ENCODE measurements around the gene SLIT1. TPM values are rescaled to one million over a fixed set of nuclear protein-coding genes. Genes with fewer than 3 reads are reported as not detected.

The SLIT1 gene
- polyA plus RNA-seq, 1 donor (not counting 4 experiments of a cell fraction or from before 2014, with no cell fraction given), result 0.01 TPM

DNA sequence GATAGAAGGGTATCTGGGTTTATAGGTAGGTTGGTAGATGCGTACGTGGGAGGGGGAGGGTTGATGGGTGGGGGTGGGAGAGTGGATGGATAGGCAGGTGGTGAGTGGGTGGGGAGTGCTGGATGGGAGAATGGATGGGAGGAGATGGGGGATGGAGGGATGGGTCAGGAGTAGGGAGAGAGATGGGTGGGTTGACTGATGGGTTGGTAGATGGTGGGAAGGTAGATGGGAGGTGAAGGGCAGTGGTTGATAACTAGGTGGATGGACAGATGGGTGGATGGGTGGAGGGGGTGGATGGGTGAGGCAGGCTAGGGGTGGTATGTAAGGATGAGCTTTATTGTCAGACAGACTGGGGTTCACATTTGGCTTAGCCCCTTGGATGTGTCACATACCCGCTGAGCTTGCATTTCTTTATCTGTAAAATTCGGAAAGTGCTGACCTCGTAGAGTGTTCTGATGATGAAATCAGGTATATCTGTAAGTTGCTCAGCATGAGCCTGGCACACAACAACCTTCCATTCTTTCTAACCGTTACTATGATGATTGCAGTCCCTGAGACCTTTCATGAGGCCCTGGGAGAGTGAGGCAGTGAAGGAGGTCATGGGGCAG is 34.3 kb downstream of the SLIT1 start:
- no peaks in the 10 kb centered on the region for H3K9me3 ChIP-seq (ENCODE audit: control insufficient read depth, low read depth, low read length)
- DNase-seq (ENCODE audit: low read depth, low spot score) (no peak), FAIRE-seq (no peak)
- no peaks in the 10 kb centered on the region for H3K36me3 ChIP-seq (ENCODE audit: control insufficient read depth in 2 of 2, extremely low read depth in 1 of 2, insufficient read depth in 2 of 2, low read length in 2 of 2)
- H3K4me2 ChIP-seq (ENCODE audit: control insufficient read depth, extremely low read depth, insufficient read depth, low read depth, low read length), result no peak overlapping the region
- no peaks in the 10 kb centered on the region for H3K27me3 ChIP-seq (ENCODE audit: control insufficient read depth, extremely low read depth, insufficient read depth, low read length)
- no peaks in the 10 kb centered on the region for H4K20me1 ChIP-seq (ENCODE audit: control insufficient read depth, extremely low read depth, insufficient read depth, low read length)
- no peak overlapping the region for H3K4me3 ChIP-seq (ENCODE audit: control insufficient read depth in 2 of 3, extremely low read depth in 1 of 3, insufficient read depth in 2 of 3, low read depth in 1 of 3, low read length in 3 of 3)
- H3K9ac ChIP-seq (ENCODE audit: control insufficient read depth, extremely low read depth, insufficient read depth, low read length), result no peak overlapping the region
- H2AFZ ChIP-seq (ENCODE audit: control insufficient read depth, low read length), result no peak overlapping the region
- no peaks in the 10 kb centered on the region for H3K4me1 ChIP-seq (ENCODE audit: control insufficient read depth, extremely low read depth, insufficient read depth, low read length)
- dilution Hi-C loops (cut with MboI; ENCODE audit: extremely low pct_ligation_motif_present, low sequenced_read_pairs), result no loop called here
- H3K79me2 ChIP-seq (ENCODE audit: control insufficient read depth, insufficient read depth, low read length), result no peaks in the 10 kb centered on the region
- H3K27ac ChIP-seq (ENCODE audit: control insufficient read depth, insufficient read depth, low read length), result no peak overlapping the region
- TF ChIP-seq, protein P1, sequence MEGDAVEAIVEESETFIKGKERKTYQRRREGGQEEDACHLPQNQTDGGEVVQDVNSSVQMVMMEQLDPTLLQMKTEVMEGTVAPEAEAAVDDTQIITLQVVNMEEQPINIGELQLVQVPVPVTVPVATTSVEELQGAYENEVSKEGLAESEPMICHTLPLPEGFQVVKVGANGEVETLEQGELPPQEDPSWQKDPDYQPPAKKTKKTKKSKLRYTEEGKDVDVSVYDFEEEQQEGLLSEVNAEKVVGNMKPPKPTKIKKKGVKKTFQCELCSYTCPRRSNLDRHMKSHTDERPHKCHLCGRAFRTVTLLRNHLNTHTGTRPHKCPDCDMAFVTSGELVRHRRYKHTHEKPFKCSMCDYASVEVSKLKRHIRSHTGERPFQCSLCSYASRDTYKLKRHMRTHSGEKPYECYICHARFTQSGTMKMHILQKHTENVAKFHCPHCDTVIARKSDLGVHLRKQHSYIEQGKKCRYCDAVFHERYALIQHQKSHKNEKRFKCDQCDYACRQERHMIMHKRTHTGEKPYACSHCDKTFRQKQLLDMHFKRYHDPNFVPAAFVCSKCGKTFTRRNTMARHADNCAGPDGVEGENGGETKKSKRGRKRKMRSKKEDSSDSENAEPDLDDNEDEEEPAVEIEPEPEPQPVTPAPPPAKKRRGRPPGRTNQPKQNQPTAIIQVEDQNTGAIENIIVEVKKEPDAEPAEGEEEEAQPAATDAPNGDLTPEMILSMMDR (optimal IDR thresholded peaks at IDR 0.05 in 1 of 3, IDR thresholded peaks at IDR 0.05 in 1 of 3, conservative IDR thresholded peaks at IDR 0.05 in 1 of 3; ENCODE audit: extremely low read depth in 1 of 3, insufficient read depth in 2 of 3, low read length in 3 of 3), result no peak
- no peak for TF ChIP-seq EZH2 (IDR thresholded peaks at IDR 0.05; ENCODE audit: low read length)
- no peaks in the 10 kb centered on the region for H3K9me1 ChIP-seq (ENCODE audit: control insufficient read depth, extremely low read depth, insufficient read depth, low read length)

DNA sequence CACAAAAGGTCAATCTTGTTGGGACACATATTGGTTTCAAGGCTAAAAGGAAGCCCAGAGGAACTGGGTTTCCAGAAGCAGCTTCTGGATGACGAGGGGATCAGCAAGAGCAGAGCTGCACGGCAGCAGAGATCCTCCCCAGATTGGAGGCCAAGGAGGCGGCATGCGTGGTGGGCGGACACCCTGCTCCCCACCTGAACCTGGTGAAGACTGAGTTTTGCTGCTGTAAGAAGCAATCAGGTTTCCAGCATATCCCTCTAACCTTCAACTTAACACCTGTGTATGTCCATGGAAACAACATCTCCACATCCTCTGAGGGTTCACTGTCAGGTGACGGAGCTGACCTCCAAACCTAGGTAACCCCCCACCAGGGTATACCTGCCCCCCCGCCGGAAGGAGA is 35.1 kb downstream of the SLIT1 start:
- Histone ChIP-seq H3K27ac (ENCODE audit: control insufficient read depth, insufficient read depth, low read length) (no peak overlapping the region), H2AFZ (ENCODE audit: control insufficient read depth, low read length) (no peak overlapping the region), H3K79me2 (ENCODE audit: control insufficient read depth, insufficient read depth, low read length) (no peaks in the 10 kb centered on the region), H3K4me3 (ENCODE audit: control insufficient read depth in 2 of 3, extremely low read depth in 1 of 3, insufficient read depth in 2 of 3, low read depth in 1 of 3, low read length in 3 of 3) (no peak overlapping the region), H3K4me2 (ENCODE audit: control insufficient read depth, extremely low read depth, insufficient read depth, low read depth, low read length) (no peak overlapping the region), H3K9me3 (ENCODE audit: control insufficient read depth, low read depth, low read length) (no peaks in the 10 kb centered on the region), H3K36me3 (ENCODE audit: control insufficient read depth in 2 of 2, extremely low read depth in 1 of 2, insufficient read depth in 2 of 2, low read length in 2 of 2) (no peaks in the 10 kb centered on the region), H3K4me1 (ENCODE audit: control insufficient read depth, extremely low read depth, insufficient read depth, low read length) (no peaks in the 10 kb centered on the region), H3K27me3 (ENCODE audit: control insufficient read depth, extremely low read depth, insufficient read depth, low read length) (no peaks in the 10 kb centered on the region), H3K9ac (ENCODE audit: control insufficient read depth, extremely low read depth, insufficient read depth, low read length) (no peak overlapping the region), H3K9me1 (ENCODE audit: control insufficient read depth, extremely low read depth, insufficient read depth, low read length) (no peaks in the 10 kb centered on the region), H4K20me1 (ENCODE audit: control insufficient read depth, extremely low read depth, insufficient read depth, low read length) (no peaks in the 10 kb centered on the region)
- DNase-seq (ENCODE audit: low read depth, low spot score), result no peak
- dilution Hi-C loops (cut with MboI; ENCODE audit: extremely low pct_ligation_motif_present, low sequenced_read_pairs), result no loop called here
- TF ChIP-seq, protein P1 (optimal IDR thresholded peaks at IDR 0.05 in 1 of 3, IDR thresholded peaks at IDR 0.05 in 1 of 3, conservative IDR thresholded peaks at IDR 0.05 in 1 of 3; ENCODE audit: extremely low read depth in 1 of 3, insufficient read depth in 2 of 3, low read length in 3 of 3), result no peak
- no peak for TF ChIP-seq EZH2 (IDR thresholded peaks at IDR 0.05; ENCODE audit: low read length)
- FAIRE-seq, result no peak

Data from keratinocyte (primary cell).